Skin of body (tissue), 3 donors: ENCODE measurements around the gene PDCD5. TPM values are rescaled to one million over a fixed set of nuclear protein-coding genes. Genes with fewer than 3 reads are reported as not detected.

Source experiments
- DNase-seq: peaks from one replicate; lab custom pipeline; 2025; lab: John Stamatoyannopoulos, UW
- small RNA-seq: library from RNA; depleted of rRNA; stranded (forward); fragments of <200 nt; gene quantifications from one replicate; pipeline ENCODE3, GENCODE V24; 2014; ENCODE audit warnings: low replicate concordance
- total RNA-seq: library from RNA; depleted of rRNA; stranded (reverse); fragments of >200 nt; gene quantifications from one replicate; pipeline ENCODE4 v1.2.3, GENCODE V29; 2014

Gene PDCD5
- total RNA-seq, 1 donor from 2014 or later = 38.7 TPM

GRCh38 chr19:32631381-32631780, 50.4 kb downstream of the PDCD5 start:
- no peak for DNase-seq

Small RNA genes within 50 kb of the gene (small RNA-seq; reads per million reads assigned to genes)
- gene SNORA68B = 0.12 reads per million

Other genes with a start within 250 kb of the PDCD5 start
- 18.6 TPM for gene ZNF507, start 235.6 kb upstream of the PDCD5 start, total RNA-seq
- 29.9 TPM for gene DPY19L3, start 175.4 kb upstream of the PDCD5 start, total RNA-seq
- gene ANKRD27, start 94.0 kb downstream of the PDCD5 start, total RNA-seq = 23.3 TPM
- 0.89 TPM for gene RGS9BP, start 94.7 kb downstream of the PDCD5 start, total RNA-seq
- gene NUDT19, start 110.6 kb downstream of the PDCD5 start, total RNA-seq = 9.5 TPM
- 0.59 TPM for gene TDRD12, start 138.6 kb downstream of the PDCD5 start, total RNA-seq